Nucleus accumbens (tissue), 56 donors: ENCODE data around the gene HM13.
"Not testable (repeated sequence)": the region's sequence is repeated elsewhere in the genome, so short reads cannot be mapped to it uniquely, and the experiment has no call there.

Experiments used
- DNase-seq, 56 donors: peaks; one replicate each; lab custom pipeline; 2025; lab: John Stamatoyannopoulos, UW

The HM13 gene

DNA sequence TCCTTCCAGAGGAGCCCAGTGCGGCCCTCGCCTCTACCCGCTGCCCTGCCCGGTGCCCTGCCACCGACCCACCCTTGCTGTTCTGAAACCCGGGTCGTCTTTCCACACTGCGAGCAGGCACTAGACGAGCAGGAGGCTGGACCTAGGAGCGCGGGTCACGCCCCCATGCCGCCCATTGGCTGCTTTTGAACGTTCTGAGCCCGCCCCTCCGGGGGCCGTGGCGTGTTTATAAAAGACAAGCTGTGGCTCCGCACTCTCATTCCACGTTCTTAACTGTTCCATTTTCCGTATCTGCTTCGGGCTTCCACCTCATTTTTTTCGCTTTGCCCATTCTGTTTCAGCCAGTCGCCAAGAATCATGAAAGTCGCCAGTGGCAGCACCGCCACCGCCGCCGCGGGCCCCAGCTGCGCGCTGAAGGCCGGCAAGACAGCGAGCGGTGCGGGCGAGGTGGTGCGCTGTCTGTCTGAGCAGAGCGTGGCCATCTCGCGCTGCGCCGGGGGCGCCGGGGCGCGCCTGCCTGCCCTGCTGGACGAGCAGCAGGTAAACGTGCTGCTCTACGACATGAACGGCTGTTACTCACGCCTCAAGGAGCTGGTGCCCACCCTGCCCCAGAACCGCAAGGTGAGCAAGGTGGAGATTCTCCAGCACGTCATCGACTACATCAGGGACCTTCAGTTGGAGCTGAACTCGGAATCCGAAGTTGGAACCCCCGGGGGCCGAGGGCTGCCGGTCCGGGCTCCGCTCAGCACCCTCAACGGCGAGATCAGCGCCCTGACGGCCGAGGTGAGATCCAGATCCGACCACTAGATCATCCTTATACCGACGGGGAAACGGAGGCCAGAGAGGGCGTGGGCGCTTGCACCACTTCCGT lies 91.0 kb downstream of the HM13 start, which contains the start of gene ID1:
ID1 (plus strand) TSS at position 259 of the 871 bp plus-strand sequence; CDS start at position 358, 99 bp downstream.
- DNase-seq = peak; percentile 35 to 96 (median 87)

GRCh38 chr20:31605902-31606803 lies 91.9 kb downstream of the HM13 start:
- DNase-seq = peak in 4 of 56 donors; percentile 9 to 22 (median 19)

- peak in 4 of 56 donors; percentile 6 to 34 (median 20) for DNase-seq
Observed at GRCh38 chr20:31606804-31607639, 92.8 kb downstream of the HM13 start.

GRCh38 chr20:31607640-31608250 lies 93.5 kb downstream of the HM13 start:
- no peak for DNase-seq

DNA sequence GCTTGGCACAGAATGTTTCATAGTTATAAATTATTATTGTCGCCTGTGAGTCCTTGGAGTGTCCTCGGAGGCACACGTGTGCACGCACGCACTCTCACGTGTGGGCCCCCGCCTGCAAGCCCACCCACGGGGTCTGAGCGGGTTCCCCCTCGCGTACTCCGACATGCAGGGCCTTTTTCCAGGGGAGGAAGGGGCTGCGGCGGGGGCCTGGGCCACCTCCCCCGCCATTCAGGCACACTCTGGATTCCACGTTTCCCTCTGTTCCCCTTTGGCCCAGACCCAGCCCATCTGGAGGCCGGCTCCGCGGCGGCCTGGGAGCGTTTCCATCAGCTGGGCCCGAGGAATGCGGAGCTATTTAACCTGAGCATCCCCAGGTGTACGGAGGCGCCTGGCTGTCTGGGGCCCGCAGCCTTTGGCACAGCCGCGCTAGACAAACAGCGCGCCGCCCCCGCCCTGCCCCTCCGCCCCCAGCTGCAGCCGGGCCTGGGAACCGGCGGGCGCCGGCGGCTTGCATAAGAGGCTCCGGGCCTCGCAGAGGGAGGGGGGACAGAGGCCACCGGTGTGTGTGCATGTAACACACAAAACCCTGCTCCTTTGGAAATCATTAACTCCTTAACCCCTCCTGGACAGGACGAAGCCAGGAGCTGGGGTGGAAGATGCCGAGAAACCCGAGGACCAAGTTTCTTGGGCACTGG lies 94.2 kb downstream of the HM13 start:
- peak in 29 of 56 donors; percentile 9 to 71 (median 30) for DNase-seq

DNA sequence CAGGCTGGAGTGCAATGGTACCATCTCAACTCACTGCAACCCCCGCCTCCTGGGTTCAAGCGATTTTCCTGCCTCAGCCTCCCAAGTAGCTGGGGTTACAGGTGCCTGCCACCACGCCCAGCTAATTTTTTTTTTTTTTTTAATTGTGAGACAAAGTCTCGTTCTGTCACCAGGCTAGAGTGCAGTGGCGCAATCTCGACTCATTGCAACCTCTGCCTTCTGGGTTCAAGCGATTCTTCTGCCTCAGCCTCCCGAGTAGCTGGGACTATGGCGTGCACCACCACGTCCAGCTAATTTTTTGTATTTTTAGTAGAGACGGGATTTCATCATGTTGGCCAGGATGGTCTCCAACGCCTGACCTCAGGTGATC lies 98.0 kb downstream of the HM13 start:
- DNase-seq = not testable (repeated sequence)

- DNase-seq = no peak
Observed at GRCh38 chr20:31615416-31615815, 101.2 kb downstream of the HM13 start.

GRCh38 chr20:31617432-31618104 lies 103.3 kb downstream of the HM13 start:
- DNase-seq = no peak
